ENCODE measurements around the gene NCKAP1. TPM values are rescaled to one million over a fixed set of nuclear protein-coding genes. Genes with fewer than 3 reads are reported as not detected.
A peak's percentile ranks its signal among the peaks of the same experiment; 100 is the strongest.

Gene NCKAP1
- total and polyA plus RNA-seq, 2 experiments from 2014 or later, result 54.5 to 216 TPM

- no peaks in the 10 kb centered on the region for H3K36me3 ChIP-seq (replicated peaks; ENCODE audit: insufficient read depth, low read depth)
- WGBS (ENCODE audit: low lambda C conversion rate, missing lambda C conversion rate), result 85% methylated on average over 2 of the region's 2 CpGs
- H4K20me1 ChIP-seq (ENCODE audit: insufficient read depth, poor library complexity, severe bottlenecking), result peaks cover 96% of the 10 kb centered on the region
- no peak overlapping the region for H2AFZ ChIP-seq
- peaks cover 100% of the 10 kb centered on the region for H3K79me2 ChIP-seq
- H3K9me2 ChIP-seq (replicated peaks; ENCODE audit: insufficient read depth), result no peaks in the 10 kb centered on the region
- H3K4me2 ChIP-seq, result no peak overlapping the region
- no peaks in the 10 kb centered on the region for H3K27me3 ChIP-seq
- no peak overlapping the region for H3K27ac ChIP-seq
- DNase-seq (ENCODE audit: low spot score), result no peak
- TF ChIP-seq EZH2phosphoT487 (IDR thresholded peaks at IDR 0.05; ENCODE audit: low read depth, severe bottlenecking, unreplicated experiment) (no peak), EZH2 (IDR thresholded peaks at IDR 0.05; ENCODE audit: borderline replicate concordance) (no peak), CTCF (IDR thresholded peaks at IDR 0.05; ENCODE audit: poor library complexity) (no peak)
- no peak overlapping the region for H3K4me3 ChIP-seq
- H3K4me1 ChIP-seq (ENCODE audit: insufficient read depth), result peaks cover 22% of the 10 kb centered on the region
- no peaks in the 10 kb centered on the region for H3K9me3 ChIP-seq (ENCODE audit: low read depth)
Measured at GRCh38 chr2:183026424-183026823, 11.8 kb downstream of the NCKAP1 start.

DNA sequence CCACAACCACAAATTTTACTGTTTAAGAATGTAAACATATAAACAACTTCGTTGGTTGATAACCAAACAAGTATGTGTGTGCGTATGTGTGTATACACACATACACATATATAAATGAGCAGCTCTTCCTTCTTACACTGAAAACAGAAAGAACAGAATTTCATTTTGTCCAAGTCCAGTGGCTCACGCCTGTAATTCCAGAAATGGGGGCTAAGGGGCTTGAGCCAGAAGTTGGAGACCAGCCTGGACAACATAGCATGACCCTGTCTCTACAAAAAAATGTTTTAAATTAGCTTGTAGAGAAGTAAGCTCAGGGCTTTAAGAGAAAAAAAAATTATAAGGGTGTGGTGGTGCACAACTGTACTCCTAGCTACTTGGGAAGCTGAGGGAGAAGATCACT is 12.3 kb downstream of the NCKAP1 start:
- H2AFZ ChIP-seq, result no peak overlapping the region
- no peaks in the 10 kb centered on the region for H3K9me3 ChIP-seq (ENCODE audit: low read depth)
- peaks cover 100% of the 10 kb centered on the region for H3K79me2 ChIP-seq
- TF ChIP-seq EZH2phosphoT487 (IDR thresholded peaks at IDR 0.05; ENCODE audit: low read depth, severe bottlenecking, unreplicated experiment) (no peak), EZH2 (IDR thresholded peaks at IDR 0.05; ENCODE audit: borderline replicate concordance) (no peak), CTCF (IDR thresholded peaks at IDR 0.05; ENCODE audit: poor library complexity) (no peak)
- peaks cover 95% of the 10 kb centered on the region for H4K20me1 ChIP-seq (ENCODE audit: insufficient read depth, poor library complexity, severe bottlenecking)
- H3K4me1 ChIP-seq (ENCODE audit: insufficient read depth), result peaks cover 18% of the 10 kb centered on the region
- H3K27ac ChIP-seq, result no peak overlapping the region
- no peaks in the 10 kb centered on the region for H3K27me3 ChIP-seq
- H3K9me2 ChIP-seq (replicated peaks; ENCODE audit: insufficient read depth), result no peaks in the 10 kb centered on the region
- H3K4me3 ChIP-seq, result no peak overlapping the region
- WGBS (ENCODE audit: low lambda C conversion rate, missing lambda C conversion rate), result 78% methylated on average over 3 of the region's 3 CpGs
- H3K36me3 ChIP-seq (replicated peaks; ENCODE audit: insufficient read depth, low read depth), result no peaks in the 10 kb centered on the region
- no peak for DNase-seq (ENCODE audit: low spot score)
- no peak overlapping the region for H3K4me2 ChIP-seq

GRCh38 chr2:183024339-183025095 is 13.7 kb downstream of the NCKAP1 start:
- Histone ChIP-seq H3K27ac (no peak overlapping the region), H3K9me3 (ENCODE audit: low read depth) (no peaks in the 10 kb centered on the region), H3K4me3 (no peak overlapping the region), H3K4me1 (ENCODE audit: insufficient read depth) (peaks cover 18% of the 10 kb centered on the region), H3K36me3 (replicated peaks; ENCODE audit: insufficient read depth, low read depth) (no peaks in the 10 kb centered on the region), H3K27me3 (no peaks in the 10 kb centered on the region), H3K79me2 (peaks cover 100% of the 10 kb centered on the region), H4K20me1 (ENCODE audit: insufficient read depth, poor library complexity, severe bottlenecking) (peaks cover 95% of the 10 kb centered on the region), H2AFZ (no peak overlapping the region), H3K9me2 (replicated peaks; ENCODE audit: insufficient read depth) (no peaks in the 10 kb centered on the region), H3K4me2 (peak overlapping the region; percentile 53)
- no peak for DNase-seq (ENCODE audit: low spot score)
- 54% methylated on average over 8 of the region's 8 CpGs for WGBS (ENCODE audit: low lambda C conversion rate, missing lambda C conversion rate)
- TF ChIP-seq EZH2phosphoT487 (IDR thresholded peaks at IDR 0.05; ENCODE audit: low read depth, severe bottlenecking, unreplicated experiment) (no peak), CTCF (IDR thresholded peaks at IDR 0.05; ENCODE audit: poor library complexity) (no peak), EZH2 (IDR thresholded peaks at IDR 0.05; ENCODE audit: borderline replicate concordance) (no peak)
